ENCODE measurements around the gene BIRC2. TPM values are rescaled to one million over a fixed set of nuclear protein-coding genes. Genes with fewer than 3 reads are reported as not detected.

The BIRC2 gene
- total and polyA plus RNA-seq, 7 donors: 22.5 to 55.1 (median 30.2) TPM

DNA sequence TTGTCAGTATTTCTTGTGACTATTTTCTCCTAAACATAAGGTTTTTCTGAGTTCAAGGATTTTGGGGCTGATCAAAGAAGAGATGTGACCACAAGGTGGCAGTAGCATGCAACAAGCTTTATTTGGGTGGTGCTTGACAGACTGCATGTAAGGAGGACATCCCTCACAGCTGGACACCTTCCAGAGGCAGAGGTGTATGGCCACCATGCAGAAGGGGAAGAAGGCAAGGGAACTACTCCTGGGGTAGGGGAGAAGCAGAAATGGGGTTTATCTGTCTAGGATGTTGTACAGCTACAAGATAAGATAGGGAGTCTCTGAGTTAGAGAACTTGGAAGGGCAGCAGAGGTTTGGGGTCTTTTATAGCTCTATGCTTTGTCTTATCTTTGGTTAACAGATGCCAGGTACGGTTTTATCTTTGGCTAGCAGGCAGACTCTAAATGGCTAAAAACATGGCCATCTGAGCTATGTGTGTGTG lies 5.1 kb upstream of the BIRC2 start:
- H3K9me3 ChIP-seq: no peaks in the 10 kb centered on the region
- 52 to 91% (median 78%) methylated on average over 1 of the region's 1 CpG for WGBS, 3 donors
- no peak overlapping the region for H3K27ac ChIP-seq
- DNase-seq (peak; percentile 47 to 59), ATAC-seq (peak; percentile 53 to 72 (median 70))
- H3K27me3 ChIP-seq (ENCODE audit: insufficient read depth in 3 of 3, low read length in 2 of 3): no peaks in the 10 kb centered on the region
- H3K4me3 ChIP-seq: no peak overlapping the region
- peaks cover 0 to 10% of the 10 kb centered on the region in 2 donors for H3K36me3 ChIP-seq (ENCODE audit: insufficient read depth in 1 of 2, low read depth in 1 of 2)
- TF ChIP-seq, protein P1, sequence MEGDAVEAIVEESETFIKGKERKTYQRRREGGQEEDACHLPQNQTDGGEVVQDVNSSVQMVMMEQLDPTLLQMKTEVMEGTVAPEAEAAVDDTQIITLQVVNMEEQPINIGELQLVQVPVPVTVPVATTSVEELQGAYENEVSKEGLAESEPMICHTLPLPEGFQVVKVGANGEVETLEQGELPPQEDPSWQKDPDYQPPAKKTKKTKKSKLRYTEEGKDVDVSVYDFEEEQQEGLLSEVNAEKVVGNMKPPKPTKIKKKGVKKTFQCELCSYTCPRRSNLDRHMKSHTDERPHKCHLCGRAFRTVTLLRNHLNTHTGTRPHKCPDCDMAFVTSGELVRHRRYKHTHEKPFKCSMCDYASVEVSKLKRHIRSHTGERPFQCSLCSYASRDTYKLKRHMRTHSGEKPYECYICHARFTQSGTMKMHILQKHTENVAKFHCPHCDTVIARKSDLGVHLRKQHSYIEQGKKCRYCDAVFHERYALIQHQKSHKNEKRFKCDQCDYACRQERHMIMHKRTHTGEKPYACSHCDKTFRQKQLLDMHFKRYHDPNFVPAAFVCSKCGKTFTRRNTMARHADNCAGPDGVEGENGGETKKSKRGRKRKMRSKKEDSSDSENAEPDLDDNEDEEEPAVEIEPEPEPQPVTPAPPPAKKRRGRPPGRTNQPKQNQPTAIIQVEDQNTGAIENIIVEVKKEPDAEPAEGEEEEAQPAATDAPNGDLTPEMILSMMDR (IDR thresholded peaks at IDR 0.05): peak; percentile 71
- no peaks in the 10 kb centered on the region for H3K4me1 ChIP-seq
- intact Hi-C loops (cut with DNase I): loop anchor here (2.0 to 10.0 kb wide), 3 partner anchors 153 to 323 kb away; no protein-coding TSS in a partner anchor

DNA sequence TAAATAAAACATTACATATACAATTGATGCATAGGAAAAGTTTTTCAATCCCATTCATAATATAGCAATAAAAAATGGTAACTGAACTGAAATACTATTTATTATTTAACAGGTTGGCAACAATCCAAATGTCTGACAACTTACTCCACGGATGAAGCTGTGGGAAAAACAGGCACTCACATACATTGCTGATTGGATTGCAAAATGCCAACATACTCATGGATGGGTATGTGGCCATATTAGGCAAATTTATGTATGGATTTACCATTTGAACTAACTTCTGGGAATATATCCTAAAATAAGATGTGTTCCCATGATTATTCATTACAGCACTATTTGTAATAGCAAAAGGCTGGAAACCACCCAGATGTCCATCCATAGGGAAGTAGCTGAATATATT lies 3.2 kb upstream of the BIRC2 start:
- ATAC-seq (no peak), DNase-seq (no peak)
- H3K4me3 ChIP-seq: no peak overlapping the region
- 29 to 51% (median 37%) methylated on average over 1 of the region's 1 CpG for WGBS, 3 donors
- H3K36me3 ChIP-seq (ENCODE audit: insufficient read depth in 1 of 2, low read depth in 1 of 2): no peaks in the 10 kb centered on the region
- H3K27ac ChIP-seq: no peak overlapping the region
- H3K9me3 ChIP-seq: no peaks in the 10 kb centered on the region
- TF ChIP-seq, protein P1 (IDR thresholded peaks at IDR 0.05): no peak
- intact Hi-C loops (cut with DNase I): loop anchor here (2.0 to 10.0 kb wide), 3 partner anchors 151 to 321 kb away; no protein-coding TSS in a partner anchor
- H3K27me3 ChIP-seq (ENCODE audit: insufficient read depth in 3 of 3, low read length in 2 of 3): no peaks in the 10 kb centered on the region
- peaks cover 8% of the 10 kb centered on the region for H3K4me1 ChIP-seq

DNA sequence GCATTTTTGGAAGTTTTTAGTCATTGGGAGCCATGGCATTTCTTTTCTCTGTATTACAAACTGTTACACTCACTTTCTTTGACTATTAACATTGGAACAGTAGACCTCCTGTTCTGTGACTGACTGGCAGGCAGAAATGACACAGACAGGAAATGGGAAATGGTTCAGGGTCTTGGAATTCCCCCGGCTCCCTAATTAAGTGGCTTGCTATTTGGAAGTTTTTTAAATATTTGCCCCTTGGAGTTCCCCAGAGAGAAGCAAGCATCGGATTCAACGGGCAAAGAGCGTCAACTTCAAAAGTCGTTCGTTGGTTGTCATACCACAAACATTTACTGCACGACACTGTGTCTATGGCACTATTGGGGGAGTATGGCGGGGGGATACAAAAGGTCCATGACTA lies 1.1 kb upstream of the BIRC2 start:
- DNase-seq: no peak
- H3K4me1 ChIP-seq: peaks cover 8% of the 10 kb centered on the region
- TF ChIP-seq, protein P1 (IDR thresholded peaks at IDR 0.05): no peak
- H3K27ac ChIP-seq: peak overlapping the region; percentile 95
- H3K27me3 ChIP-seq (ENCODE audit: insufficient read depth in 3 of 3, low read length in 2 of 3): no peaks in the 10 kb centered on the region
- intact Hi-C loops (cut with DNase I): loop anchor here (2.0 to 10.0 kb wide), 5 partner anchors 57 to 319 kb away; partner anchors contain the start of gene TMEM123 (in 2 of the 2)
- H3K36me3 ChIP-seq (ENCODE audit: insufficient read depth in 1 of 2, low read depth in 1 of 2): peaks cover 0 to 8% of the 10 kb centered on the region in 2 donors
- H3K9me3 ChIP-seq: no peaks in the 10 kb centered on the region
- ATAC-seq: no peak
- 9 to 18% (median 13%) methylated on average over 8 of the region's 8 CpGs for WGBS, 3 donors
- peak overlapping the region; percentile 80 for H3K4me3 ChIP-seq

DNA sequence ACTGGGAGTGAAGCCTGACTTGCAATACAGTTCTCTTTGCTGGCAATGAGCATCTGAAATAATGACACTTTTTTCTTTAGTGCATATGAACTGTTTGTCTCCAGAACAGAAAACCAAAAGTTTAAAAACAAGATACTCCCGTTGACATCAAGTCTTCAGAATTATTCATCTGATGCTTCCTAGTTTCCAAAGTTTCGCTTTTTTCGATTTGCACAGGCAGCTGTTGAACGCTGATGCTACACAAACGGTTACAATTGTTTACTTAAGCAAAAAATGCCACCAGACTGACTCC lies 612 bp upstream of the BIRC2 start:
- H3K4me1 ChIP-seq: peaks cover 8% of the 10 kb centered on the region
- H3K36me3 ChIP-seq (ENCODE audit: insufficient read depth in 1 of 2, low read depth in 1 of 2): peaks cover 0 to 13% of the 10 kb centered on the region in 2 donors
- H3K4me3 ChIP-seq: peak overlapping the region; percentile 80
- 0 to 1% (median 0%) methylated on average over 5 of the region's 5 CpGs for WGBS, 3 donors
- H3K9me3 ChIP-seq: no peaks in the 10 kb centered on the region
- TF ChIP-seq, protein P1 (IDR thresholded peaks at IDR 0.05): no peak
- no peak for DNase-seq
- ATAC-seq: no peak
- H3K27me3 ChIP-seq (ENCODE audit: insufficient read depth in 3 of 3, low read length in 2 of 3): no peaks in the 10 kb centered on the region
- peak overlapping the region; percentile 95 for H3K27ac ChIP-seq
- intact Hi-C loops (cut with DNase I): loop anchor here (2.0 to 10.0 kb wide), 5 partner anchors 58 to 318 kb away; partner anchors contain the start of gene TMEM123 (in 2 of the 2)
